ENCODE results near the gene GPR132. TPM values are rescaled to one million over a fixed set of nuclear protein-coding genes. Genes with fewer than 3 reads are reported as not detected.

The GPR132 gene
- total and polyA plus RNA-seq, 4 donors: 2.3 to 19.5 (median 5.7) TPM

- peaks cover 0 to 35% (median 24%) of the 10 kb centered on the region in 5 donors for H3K4me1 ChIP-seq (ENCODE audit: control insufficient read depth in 5 of 5, insufficient read depth in 5 of 5, low read length in 5 of 5)
- DNase-seq (no peak), ATAC-seq (ENCODE audit: insufficient read depth, low FRiP score) (no peak)
- no peaks in the 10 kb centered on the region for H3K9me3 ChIP-seq (ENCODE audit: control insufficient read depth in 4 of 4, insufficient read depth in 3 of 4, low read length in 3 of 4)
- WGBS, 2 donors: 71 to 77% methylated on average over 16 of the region's 16 CpGs
- no peak overlapping the region for H3K9ac ChIP-seq (ENCODE audit: insufficient read depth in 1 of 2, low read length in 2 of 2)
- peaks cover 0 to 4% (median 0%) of the 10 kb centered on the region in 3 donors for H3K27me3 ChIP-seq (ENCODE audit: control insufficient read depth in 3 of 3, insufficient read depth in 3 of 3, low read length in 2 of 3)
- no peaks in the 10 kb centered on the region for H3K36me3 ChIP-seq (ENCODE audit: control insufficient read depth in 4 of 4, insufficient read depth in 4 of 4, low read length in 4 of 4)
- peak overlapping the region in 1 of 2 donors; percentile 87 for H3K27ac ChIP-seq (ENCODE audit: low read depth in 1 of 2, low read length in 1 of 2)
- no peak for TF ChIP-seq CTCF (IDR thresholded peaks at IDR 0.05; ENCODE audit: control extremely low read depth, extremely low read depth)
- H3K4me3 ChIP-seq: no peak overlapping the region
Observed at GRCh38 chr14:105059925-105060565, 5.2 kb downstream of the GPR132 start.

GRCh38 chr14:105059035-105059924 lies 6.0 kb downstream of the GPR132 start:
- peaks cover 0 to 31% (median 24%) of the 10 kb centered on the region in 5 donors for H3K4me1 ChIP-seq (ENCODE audit: control insufficient read depth in 5 of 5, insufficient read depth in 5 of 5, low read length in 5 of 5)
- H3K9me3 ChIP-seq (ENCODE audit: control insufficient read depth in 4 of 4, insufficient read depth in 3 of 4, low read length in 3 of 4): no peaks in the 10 kb centered on the region

GRCh38 chr14:105058521-105059034 lies 6.7 kb downstream of the GPR132 start:
- no peaks in the 10 kb centered on the region for H3K9me3 ChIP-seq (ENCODE audit: control insufficient read depth in 4 of 4, insufficient read depth in 3 of 4, low read length in 3 of 4)
- ATAC-seq (ENCODE audit: insufficient read depth, low FRiP score): no peak
- H3K36me3 ChIP-seq (ENCODE audit: control insufficient read depth in 4 of 4, insufficient read depth in 4 of 4, low read length in 4 of 4): no peaks in the 10 kb centered on the region
- peak overlapping the region in 1 of 2 donors; percentile 60 for H3K27ac ChIP-seq (ENCODE audit: low read depth in 1 of 2, low read length in 1 of 2)
- peaks cover 0 to 31% (median 24%) of the 10 kb centered on the region in 5 donors for H3K4me1 ChIP-seq (ENCODE audit: control insufficient read depth in 5 of 5, insufficient read depth in 5 of 5, low read length in 5 of 5)
- TF ChIP-seq CTCF (IDR thresholded peaks at IDR 0.05; ENCODE audit: control extremely low read depth, extremely low read depth): no peak
- no peak overlapping the region for H3K4me3 ChIP-seq
- H3K27me3 ChIP-seq (ENCODE audit: control insufficient read depth in 3 of 3, insufficient read depth in 3 of 3, low read length in 2 of 3): peaks cover 0 to 4% (median 0%) of the 10 kb centered on the region in 3 donors
- no peak overlapping the region for H3K9ac ChIP-seq (ENCODE audit: insufficient read depth in 1 of 2, low read length in 2 of 2)
- 44 to 72% methylated on average over 14 of the region's 14 CpGs for WGBS, 2 donors
- no peak for DNase-seq

More at GRCh38 chr14:105059035-105059924, 6.0 kb downstream of the GPR132 start:
- peaks cover 0 to 4% (median 0%) of the 10 kb centered on the region in 3 donors for H3K27me3 ChIP-seq (ENCODE audit: control insufficient read depth in 3 of 3, insufficient read depth in 3 of 3, low read length in 2 of 3)
- H3K36me3 ChIP-seq (ENCODE audit: control insufficient read depth in 4 of 4, insufficient read depth in 4 of 4, low read length in 4 of 4): no peaks in the 10 kb centered on the region
- peak overlapping the region in 1 of 2 donors; percentile 60 for H3K27ac ChIP-seq (ENCODE audit: low read depth in 1 of 2, low read length in 1 of 2)
- WGBS, 2 donors: 43 to 45% methylated on average over 22 of the region's 22 CpGs
- ATAC-seq (ENCODE audit: insufficient read depth, low FRiP score) (peak; percentile 22), DNase-seq (peak; percentile 49 to 71 (median 64))
- no peak overlapping the region for H3K4me3 ChIP-seq
- no peak overlapping the region for H3K9ac ChIP-seq (ENCODE audit: insufficient read depth in 1 of 2, low read length in 2 of 2)
- no peak for TF ChIP-seq CTCF (IDR thresholded peaks at IDR 0.05; ENCODE audit: control extremely low read depth, extremely low read depth)

Data from lung (tissue), 12 donors.